GM06990 (cell line): ENCODE measurements around the gene FMN2.

Experiments
- DNase-seq: peaks from one replicate; pipeline ENCODE4 v3.0.0-alpha.2; 2011; ENCODE audit not compliant: insufficient read length; ENCODE audit errors: extremely low read depth
- H3K27me3 ChIP-seq: replicated peaks from 2 replicates; pipeline ENCODE4 v1.6.0; 2011; ENCODE audit warnings: low read length; ENCODE audit not compliant: control insufficient read depth, insufficient read depth
- H3K36me3 ChIP-seq: 2 replicates; pipeline ENCODE4 v1.5.1; 2011; ENCODE audit warnings: low read length; ENCODE audit not compliant: control insufficient read depth, insufficient read depth
- H3K4me3 ChIP-seq: replicated peaks from 2 replicates; pipeline ENCODE4 v1.5.1; 2011; ENCODE audit warnings: low read depth, mild to moderate bottlenecking, control low read depth, low read length
- TF ChIP-seq, protein P1 (sequence below): IDR thresholded peaks from 2 replicates; pipeline ENCODE4 v1.5.1; 2011; ENCODE audit warnings: low read length, control low read depth, mild to moderate bottlenecking, inconsistent platforms; ENCODE audit not compliant: insufficient read depth, poor library complexity, severe bottlenecking

The FMN2 gene

GRCh38 chr1:240111558-240111957 is 19.9 kb downstream of the FMN2 start:
- TF ChIP-seq, protein P1, sequence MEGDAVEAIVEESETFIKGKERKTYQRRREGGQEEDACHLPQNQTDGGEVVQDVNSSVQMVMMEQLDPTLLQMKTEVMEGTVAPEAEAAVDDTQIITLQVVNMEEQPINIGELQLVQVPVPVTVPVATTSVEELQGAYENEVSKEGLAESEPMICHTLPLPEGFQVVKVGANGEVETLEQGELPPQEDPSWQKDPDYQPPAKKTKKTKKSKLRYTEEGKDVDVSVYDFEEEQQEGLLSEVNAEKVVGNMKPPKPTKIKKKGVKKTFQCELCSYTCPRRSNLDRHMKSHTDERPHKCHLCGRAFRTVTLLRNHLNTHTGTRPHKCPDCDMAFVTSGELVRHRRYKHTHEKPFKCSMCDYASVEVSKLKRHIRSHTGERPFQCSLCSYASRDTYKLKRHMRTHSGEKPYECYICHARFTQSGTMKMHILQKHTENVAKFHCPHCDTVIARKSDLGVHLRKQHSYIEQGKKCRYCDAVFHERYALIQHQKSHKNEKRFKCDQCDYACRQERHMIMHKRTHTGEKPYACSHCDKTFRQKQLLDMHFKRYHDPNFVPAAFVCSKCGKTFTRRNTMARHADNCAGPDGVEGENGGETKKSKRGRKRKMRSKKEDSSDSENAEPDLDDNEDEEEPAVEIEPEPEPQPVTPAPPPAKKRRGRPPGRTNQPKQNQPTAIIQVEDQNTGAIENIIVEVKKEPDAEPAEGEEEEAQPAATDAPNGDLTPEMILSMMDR: no peak
- DNase-seq: no peak
- Histone ChIP-seq H3K27me3 (no peaks in the 10 kb centered on the region), H3K36me3 (no peaks in the 10 kb centered on the region), H3K4me3 (no peak overlapping the region)

GRCh38 chr1:240114222-240114621 is 22.5 kb downstream of the FMN2 start:
- TF ChIP-seq, protein P1: no peak
- no peak overlapping the region for H3K4me3 ChIP-seq
- H3K27me3 ChIP-seq: no peaks in the 10 kb centered on the region
- H3K36me3 ChIP-seq: no peaks in the 10 kb centered on the region
- DNase-seq: no peak

DNA sequence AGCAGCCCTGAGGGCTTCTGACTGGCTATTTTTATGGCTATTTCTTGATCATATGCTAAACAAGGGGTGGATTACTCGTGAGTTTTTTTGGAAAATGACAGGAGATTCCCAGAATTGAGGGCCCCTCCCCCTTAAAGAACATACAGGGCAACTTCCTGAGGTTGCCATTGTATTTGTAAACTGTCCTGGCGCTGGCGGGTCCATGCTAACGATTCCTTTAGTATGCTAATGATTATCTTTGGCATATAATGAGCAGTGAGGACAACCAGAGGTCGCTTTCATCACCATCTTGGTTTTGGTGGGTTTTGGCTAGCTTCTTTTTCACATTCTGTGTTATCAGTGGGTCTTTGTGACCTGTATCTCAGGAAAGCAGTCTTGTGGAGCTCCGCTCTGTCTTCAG is 24.1 kb downstream of the FMN2 start:
- H3K4me3 ChIP-seq: no peak overlapping the region
- DNase-seq: no peak
- H3K36me3 ChIP-seq: no peaks in the 10 kb centered on the region
- H3K27me3 ChIP-seq: no peaks in the 10 kb centered on the region
- TF ChIP-seq, protein P1: no peak

DNA sequence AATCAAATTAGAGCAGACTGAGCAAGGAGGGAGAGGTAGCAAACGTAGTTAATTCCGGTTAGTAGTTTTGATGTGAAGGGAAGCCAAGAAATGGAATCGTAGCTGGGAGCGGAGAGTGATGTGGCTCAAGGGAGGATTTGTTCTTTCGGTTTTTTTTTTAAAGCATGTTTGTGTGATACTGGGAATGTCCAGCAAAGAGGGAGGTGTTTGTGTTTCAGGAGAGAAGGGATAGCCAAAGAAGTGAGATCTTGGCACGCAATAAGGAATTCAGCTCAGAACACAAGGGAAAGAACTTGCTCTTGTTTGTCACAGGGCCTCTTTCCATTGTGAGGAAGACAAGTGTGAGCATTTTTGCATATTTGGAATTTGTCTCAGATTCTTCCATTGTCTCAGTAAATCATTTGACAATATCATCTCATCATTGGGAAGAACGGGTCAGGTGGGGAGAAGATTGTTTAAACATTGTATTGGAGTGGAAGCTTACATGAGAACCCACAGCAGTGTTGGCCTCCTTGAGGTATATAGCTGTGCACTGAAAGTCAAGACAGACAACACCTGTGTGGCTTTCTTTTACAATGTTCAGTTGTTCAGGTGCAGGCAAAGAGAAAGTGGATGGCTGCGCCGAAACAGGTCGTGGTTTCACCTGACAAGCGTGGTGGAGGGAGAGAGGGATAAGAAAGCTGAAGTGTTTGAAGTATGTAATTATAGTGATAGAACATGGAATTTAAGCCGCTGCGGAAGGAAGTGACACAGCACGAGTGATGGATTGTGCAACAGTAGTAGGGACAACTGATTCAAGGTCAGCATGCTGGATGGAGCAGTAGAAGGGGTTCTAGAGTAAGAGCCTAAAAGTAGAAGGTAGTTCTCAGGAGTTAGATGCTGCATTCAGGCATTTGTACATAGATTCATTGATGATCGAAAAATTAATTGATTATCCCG is 25.4 kb downstream of the FMN2 start:
- H3K4me3 ChIP-seq: no peak overlapping the region
- H3K27me3 ChIP-seq: no peaks in the 10 kb centered on the region
- H3K36me3 ChIP-seq: no peaks in the 10 kb centered on the region
- DNase-seq: no peak
- TF ChIP-seq, protein P1: no peak

DNA sequence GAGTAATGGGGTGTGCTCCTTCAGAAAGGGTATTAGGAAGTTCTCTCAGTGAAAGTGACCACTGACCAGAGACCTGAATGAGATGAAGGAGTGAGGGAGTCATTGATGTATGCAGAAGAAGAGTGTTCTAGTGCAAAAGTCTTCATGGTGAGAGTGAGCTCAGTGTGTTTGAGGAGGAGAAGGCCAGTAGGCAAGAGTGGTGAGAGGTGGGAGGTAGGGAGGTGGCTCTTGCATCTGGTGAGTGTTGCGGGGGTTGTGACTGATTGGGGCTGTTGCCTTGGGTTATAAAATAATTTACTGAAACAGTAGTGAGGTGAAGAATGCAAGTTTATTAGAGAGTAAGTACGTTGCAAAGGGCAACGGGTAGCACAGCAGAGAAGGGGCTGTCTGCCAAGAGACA is 26.2 kb downstream of the FMN2 start:
- no peak for DNase-seq
- H3K27me3 ChIP-seq: no peaks in the 10 kb centered on the region
- H3K36me3 ChIP-seq: no peaks in the 10 kb centered on the region
- no peak overlapping the region for H3K4me3 ChIP-seq
- TF ChIP-seq, protein P1: no peak
